PC-3 (cell line): ENCODE results near the gene SHE. TPM values are rescaled to one million over a fixed set of nuclear protein-coding genes. Genes with fewer than 3 reads are reported as not detected.

Experiments
- ATAC-seq: fragments of 200-7000 bp; cut with Tn5 transposase; 2 replicates; pipeline ENCODE4 v1.9.1; 2020; ENCODE audit warnings: mild to moderate bottlenecking, moderate library complexity
- BruUV-seq: library from RNA; stranded (reverse); fragments of 400-500 nt; replicated peaks from 2 replicates; lab custom pipeline; 2021; lab: Mats Ljungman, UMichigan
- CTCF ChIA-PET: fragments of 300-600 bp; sonication (Branson Sonifier 250); formaldehyde crosslinking; loops from one replicate; lab custom pipeline; 2022; ENCODE audit warnings: antibody characterized with exemption; lab: Charles Lee
- POLR2A ChIA-PET: fragments of 300-600 bp; sonication (Branson Sonifier 250); formaldehyde crosslinking; loops from one replicate; lab custom pipeline; 2022; ENCODE audit warnings: antibody characterized with exemption; ENCODE audit not compliant: unreplicated experiment; lab: Charles Lee
- DNase-seq: peaks from one replicate; pipeline ENCODE4 v3.0.0-alpha.2; 2015
- H2AFZ ChIP-seq: fragments of 300-600 bp; sonication (generic); 2 replicates; pipeline ENCODE4 v1.6.0; 2016; ENCODE audit warnings: antibody characterized with exemption, low read length
- H3F3A ChIP-seq: fragments of 300-600 bp; sonication (generic); one replicate; pipeline ENCODE4 v1.6.0; 2017; ENCODE audit warnings: antibody characterized with exemption, low read length, control low read depth, mild to moderate bottlenecking; ENCODE audit not compliant: unreplicated experiment
- H3K27ac ChIP-seq: fragments of 300-600 bp; sonication (generic); 2 replicates; pipeline ENCODE4 v1.5.1; 2016; ENCODE audit warnings: mild to moderate bottlenecking, low read length
- H3K27me3 ChIP-seq: fragments of 300-600 bp; sonication (generic); 2 replicates; pipeline ENCODE4 v1.6.1; 2016; ENCODE audit warnings: low read length, mixed read lengths
- H3K36me3 ChIP-seq: fragments of 300-600 bp; sonication (generic); 2 replicates; pipeline ENCODE4 v1.6.1; 2016; ENCODE audit warnings: low read depth, mixed run types, low read length, mixed read lengths
- H3K4me1 ChIP-seq: fragments of 300-600 bp; sonication (generic); 2 replicates; pipeline ENCODE4 v1.5.1; 2016; ENCODE audit warnings: low read length; ENCODE audit not compliant: insufficient read depth
- H3K4me2 ChIP-seq: fragments of 300-600 bp; sonication (generic); 2 replicates; pipeline ENCODE4 v1.6.0; 2016; ENCODE audit warnings: low read length
- H3K4me3 ChIP-seq: fragments of 300-600 bp; sonication (generic); 2 replicates; pipeline ENCODE4 v1.5.1; 2016; ENCODE audit warnings: mild to moderate bottlenecking, low read length, mixed read lengths
- H3K79me2 ChIP-seq: fragments of 300-600 bp; sonication (generic); 2 replicates; pipeline ENCODE4 v1.6.1; 2017; ENCODE audit warnings: low read length, mixed read lengths
- H3K9ac ChIP-seq: fragments of 300-600 bp; sonication (generic); 2 replicates; pipeline ENCODE4 v1.6.0; 2016; ENCODE audit warnings: mild to moderate bottlenecking, low read length
- H3K9me2 ChIP-seq: fragments of 300-600 bp; sonication (generic); replicated peaks from 2 replicates; pipeline ENCODE4 v1.6.1; 2016; ENCODE audit warnings: mixed run types, low read length, mixed read lengths
- H3K9me3 ChIP-seq: fragments of 300-600 bp; sonication (generic); 2 replicates; pipeline ENCODE4 v1.6.1; 2016; ENCODE audit warnings: low read length, mixed read lengths
- H4K20me1 ChIP-seq: fragments of 300-600 bp; sonication (generic); 2 replicates; pipeline ENCODE4 v1.6.1; 2016; ENCODE audit warnings: low read length, mixed read lengths
- CTCF ChIP-seq: fragments of 300-600 bp; sonication (generic); conservative IDR thresholded peaks from 2 replicates; pipeline ENCODE4 v1.5.1; 2017; ENCODE audit warnings: antibody characterized with exemption, low read depth, mild to moderate bottlenecking, low read length
- EZH2 ChIP-seq: fragments of 300-600 bp; sonication (generic); IDR thresholded peaks from one replicate; pipeline ENCODE4 v1.6.1; 2017; ENCODE audit warnings: antibody characterized with exemption, mild to moderate bottlenecking, low read length; ENCODE audit not compliant: unreplicated experiment
- EZH2phosphoT487 ChIP-seq: fragments of 300-600 bp; sonication (generic); IDR thresholded peaks from 2 replicates; pipeline ENCODE4 v1.6.1; 2018; ENCODE audit warnings: mild to moderate bottlenecking, antibody characterized with exemption, low read length, borderline replicate concordance
- intact Hi-C: fragments of 100-400 bp; cut with micrococcal nuclease; formaldehyde crosslinking; loops from 2 replicates; pipeline ENCODE4 v1.9.0; 2023
- total RNA-seq: library from RNA; depleted of rRNA; stranded (reverse); fragments of >200 nt; gene quantifications from 2 replicates; pipeline ENCODE4 v1.2.3, GENCODE V29; 2014; rRNA removed

The SHE gene
- total RNA-seq, 1 experiment from 2014 or later: not detected

- Histone ChIP-seq H3K27ac (peak overlapping the region; percentile 91; the same call in 1 of the 2 replicates), H3K9me2 (no peaks in the 10 kb centered on the region), H3K4me2 (0 out of 2 replicates have a peak overlapping the region, but pooled peaks have one; percentile 33), H3K9ac (no peak overlapping the region), H2AFZ (no peak overlapping the region), H4K20me1 (no peaks in the 10 kb centered on the region), H3K79me2 (no peaks in the 10 kb centered on the region), H3K4me1 (peaks cover 34% of the 10 kb centered on the region), H3F3A (peaks cover 7% of the 10 kb centered on the region), H3K9me3 (no peaks in the 10 kb centered on the region), H3K36me3 (0 out of 2 replicates have a peak, but pooled peaks cover 3% of the 10 kb centered on the region), H3K27me3 (no peaks in the 10 kb centered on the region), H3K4me3 (no peak overlapping the region)
- intact Hi-C loops: loop anchor here (1.0 kb wide), 1 partner anchor 12 kb away; no protein-coding TSS in a partner anchor
- BruUV-seq: no TSS peak
- TF ChIP-seq EZH2phosphoT487: no peak
- no peak for TF ChIP-seq CTCF
- TF ChIP-seq EZH2: no peak
- CTCF ChIA-PET: no interaction called here
- POLR2A ChIA-PET: interaction anchor here (0.6 kb wide), 1 partner anchor 81 kb away, joined by 9 read pairs; no protein-coding TSS in a partner anchor
- ATAC-seq (no peak), DNase-seq (no peak)
Observed at GRCh38 chr1:154430903-154431302, 71.3 kb downstream of the SHE start.

- Histone ChIP-seq H3K4me3 (no peak overlapping the region), H3K9me3 (no peaks in the 10 kb centered on the region), H3K27ac (no peak overlapping the region), H3K36me3 (0 out of 2 replicates have a peak, but pooled peaks cover 3% of the 10 kb centered on the region), H3K4me2 (no peak overlapping the region), H3K9ac (no peak overlapping the region), H4K20me1 (no peaks in the 10 kb centered on the region), H3F3A (peaks cover 7% of the 10 kb centered on the region), H2AFZ (no peak overlapping the region), H3K9me2 (no peaks in the 10 kb centered on the region), H3K79me2 (no peaks in the 10 kb centered on the region), H3K27me3 (no peaks in the 10 kb centered on the region), H3K4me1 (peaks cover 34% of the 10 kb centered on the region)
- ATAC-seq (no peak), DNase-seq (no peak)
- TF ChIP-seq CTCF (no peak), EZH2phosphoT487 (no peak), EZH2 (no peak)
- ChIA-PET POLR2A (no interaction called here), CTCF (no interaction called here)
- intact Hi-C loops: no loop called here
- no TSS peak for BruUV-seq
Observed at GRCh38 chr1:154429841-154430611, 72.2 kb downstream of the SHE start.

Other genes starting within 250 kb of the SHE start
- gene HAX1, start 229.8 kb downstream of the SHE start, total RNA-seq: 230 and 281 TPM in 2 replicates
- not detected in 2 replicates for gene AQP10, start 181.3 kb downstream of the SHE start, total RNA-seq
- gene ATP8B2, start 176.9 kb downstream of the SHE start, total RNA-seq: 25.7 and 36.3 TPM in 2 replicates
- gene IL6R, start 97.1 kb downstream of the SHE start, total RNA-seq: 16.1 and 43.3 TPM in 2 replicates
- not detected in 2 replicates for gene TDRD10, start 193 bp downstream of the SHE start, total RNA-seq
- 40.0 and 66.6 TPM in 2 replicates for gene UBE2Q1, start 56.2 kb upstream of the SHE start, total RNA-seq
- not detected in 2 replicates for gene CHRNB2, start 65.4 kb upstream of the SHE start, total RNA-seq
- 129 and 136 TPM in 2 replicates for gene ADAR, start 105.8 kb upstream of the SHE start, total RNA-seq